GM21529 (cell line): ENCODE results near the gene GPR146.

Experiments used
- ATAC-seq: cut with Tn5 transposase; IDR thresholded peaks from one replicate; pipeline ENCODE4 v1.9.1; 2021; ENCODE audit not compliant: unreplicated experiment

Gene GPR146

DNA sequence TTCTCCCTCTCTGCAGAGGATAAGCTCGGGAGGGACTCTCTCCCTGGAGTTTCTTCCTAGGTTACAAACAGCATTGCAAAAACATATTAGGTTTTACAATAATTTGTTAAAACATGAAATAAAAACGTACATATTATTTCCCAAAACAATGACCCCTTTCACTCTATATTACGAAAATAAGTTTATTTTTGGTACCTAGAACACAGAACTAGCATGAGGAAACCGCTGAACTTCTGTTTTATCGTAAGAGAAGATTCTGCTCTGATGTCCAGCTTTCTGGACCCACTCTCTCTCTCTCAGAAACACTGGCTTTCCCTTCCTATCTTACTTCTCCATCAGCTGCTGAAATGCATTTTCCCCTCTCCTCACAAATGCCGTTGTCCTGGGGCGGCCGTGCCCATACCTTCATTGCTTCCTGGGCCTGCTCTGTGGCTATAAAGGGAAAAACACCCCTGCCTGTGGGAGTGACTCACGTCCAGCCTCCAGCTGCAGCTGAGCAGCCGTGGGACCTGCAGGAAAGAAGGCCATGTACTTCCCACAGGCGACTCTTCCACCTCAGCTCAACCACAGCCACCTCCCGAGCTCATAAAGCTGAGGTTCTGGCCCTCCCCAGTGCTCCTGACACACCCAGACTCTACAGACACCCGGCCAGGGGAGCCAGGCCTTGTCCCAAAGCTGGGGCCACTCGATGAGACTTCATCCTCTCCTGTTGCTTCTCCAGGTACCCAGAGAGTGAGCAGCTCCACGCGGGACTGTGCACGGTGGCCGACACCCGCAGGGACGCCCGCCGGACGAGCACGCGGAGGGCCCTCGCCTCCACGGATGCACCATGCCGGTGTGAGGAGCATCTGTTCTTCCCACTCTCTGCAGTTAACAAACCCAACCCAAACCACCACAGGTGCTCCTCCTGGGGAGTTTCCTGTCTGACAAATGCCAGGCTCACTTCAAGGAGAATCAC, 46.6 kb downstream of the GPR146 start:
- ATAC-seq, result no peak

DNA sequence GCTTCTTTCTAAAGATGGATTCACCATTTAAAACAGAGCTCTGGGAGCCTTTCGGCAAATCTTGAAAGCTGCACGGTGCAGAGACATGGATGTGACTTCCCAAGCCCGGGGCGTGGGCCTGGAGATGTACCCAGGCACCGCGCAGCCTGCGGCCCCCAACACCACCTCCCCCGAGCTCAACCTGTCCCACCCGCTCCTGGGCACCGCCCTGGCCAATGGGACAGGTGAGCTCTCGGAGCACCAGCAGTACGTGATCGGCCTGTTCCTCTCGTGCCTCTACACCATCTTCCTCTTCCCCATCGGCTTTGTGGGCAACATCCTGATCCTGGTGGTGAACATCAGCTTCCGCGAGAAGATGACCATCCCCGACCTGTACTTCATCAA, 47.3 kb downstream of the GPR146 start:
- no peak for ATAC-seq

DNA sequence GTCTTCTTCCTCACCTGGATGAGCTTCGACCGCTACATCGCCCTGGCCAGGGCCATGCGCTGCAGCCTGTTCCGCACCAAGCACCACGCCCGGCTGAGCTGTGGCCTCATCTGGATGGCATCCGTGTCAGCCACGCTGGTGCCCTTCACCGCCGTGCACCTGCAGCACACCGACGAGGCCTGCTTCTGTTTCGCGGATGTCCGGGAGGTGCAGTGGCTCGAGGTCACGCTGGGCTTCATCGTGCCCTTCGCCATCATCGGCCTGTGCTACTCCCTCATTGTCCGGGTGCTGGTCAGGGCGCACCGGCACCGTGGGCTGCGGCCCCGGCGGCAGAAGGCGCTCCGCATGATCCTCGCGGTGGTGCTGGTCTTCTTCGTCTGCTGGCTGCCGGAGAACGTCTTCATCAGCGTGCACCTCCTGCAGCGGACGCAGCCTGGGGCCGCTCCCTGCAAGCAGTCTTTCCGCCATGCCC, 47.9 kb downstream of the GPR146 start:
- no peak for ATAC-seq

DNA sequence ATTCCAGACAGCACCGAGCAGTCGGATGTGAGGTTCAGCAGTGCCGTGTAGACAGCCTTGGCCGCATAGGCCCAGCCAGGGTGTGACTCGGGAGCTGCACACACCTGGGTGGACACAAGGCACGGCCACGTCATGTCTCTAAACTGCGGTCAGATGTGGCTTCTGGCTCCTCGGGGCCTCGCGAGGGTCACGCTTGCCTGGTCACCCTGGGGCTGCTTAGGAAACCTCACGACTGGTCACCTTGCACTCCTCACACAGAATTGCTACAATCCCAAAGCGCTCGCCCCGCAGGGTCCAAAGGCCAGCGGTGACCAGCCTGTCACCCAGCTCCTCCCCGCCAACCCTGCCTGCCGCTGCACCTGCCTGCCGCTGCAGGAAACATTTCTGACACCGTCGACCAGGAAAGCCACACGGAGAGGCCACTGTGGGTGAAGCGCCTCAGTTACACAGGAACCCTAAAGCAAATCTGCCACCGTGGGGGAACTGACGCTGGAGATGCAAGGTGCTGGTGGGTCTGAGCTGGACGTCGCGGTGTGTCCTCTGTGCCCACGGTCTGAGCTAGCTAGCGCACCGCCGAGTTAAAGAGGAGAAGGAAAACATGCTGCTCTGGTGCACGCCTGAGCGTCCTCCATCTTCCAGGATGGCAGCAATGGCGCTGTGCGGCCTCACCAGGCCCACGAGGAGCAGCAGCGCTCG, 48.6 kb downstream of the GPR146 start:
- ATAC-seq, result no peak

DNA sequence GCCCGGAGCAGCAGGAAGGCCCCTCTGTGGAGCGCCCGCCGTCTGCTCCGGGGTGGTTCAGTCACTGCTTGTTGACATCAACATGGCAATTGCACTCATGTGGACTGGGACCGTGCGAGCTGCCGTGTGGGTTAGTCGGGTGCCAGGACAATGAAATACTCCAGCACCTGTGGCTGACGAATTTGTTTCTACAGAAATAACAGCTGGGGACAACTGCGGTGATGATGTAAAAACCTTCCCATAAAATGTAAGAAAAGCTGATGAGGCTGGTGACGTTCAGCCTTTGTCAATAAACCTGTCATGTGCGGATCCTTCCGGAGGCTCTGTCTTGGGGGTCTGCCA, 49.1 kb downstream of the GPR146 start:
- no peak for ATAC-seq

DNA sequence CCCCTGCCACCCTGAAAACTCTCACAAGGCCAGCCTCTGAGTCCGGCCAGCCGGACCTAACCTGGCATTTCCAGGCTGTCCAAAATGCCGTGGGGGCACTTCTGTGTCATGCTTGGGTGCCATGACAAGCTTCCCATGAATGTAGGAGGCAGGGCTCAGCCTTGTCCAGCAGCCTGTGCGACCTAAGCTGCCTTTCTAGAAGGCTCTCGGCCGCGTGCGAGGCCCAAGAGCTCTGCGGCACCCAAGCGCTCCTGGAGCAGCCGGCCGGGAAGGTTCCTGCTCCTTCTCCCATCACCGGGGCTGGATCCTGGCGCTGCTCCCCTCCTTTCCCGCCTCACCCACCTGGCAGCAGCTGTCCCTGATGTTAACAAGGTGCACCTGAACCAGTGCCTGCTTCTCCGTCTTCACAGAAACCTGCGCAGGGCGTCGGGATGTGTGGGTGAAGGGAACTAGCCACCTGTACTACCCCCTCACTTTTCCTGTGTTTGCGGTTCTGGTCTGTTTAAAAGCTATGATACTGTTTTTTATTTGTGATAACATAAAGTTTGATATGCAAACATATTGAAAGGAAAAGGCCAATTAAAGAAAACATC, 49.7 kb downstream of the GPR146 start:
- ATAC-seq, result no peak

DNA sequence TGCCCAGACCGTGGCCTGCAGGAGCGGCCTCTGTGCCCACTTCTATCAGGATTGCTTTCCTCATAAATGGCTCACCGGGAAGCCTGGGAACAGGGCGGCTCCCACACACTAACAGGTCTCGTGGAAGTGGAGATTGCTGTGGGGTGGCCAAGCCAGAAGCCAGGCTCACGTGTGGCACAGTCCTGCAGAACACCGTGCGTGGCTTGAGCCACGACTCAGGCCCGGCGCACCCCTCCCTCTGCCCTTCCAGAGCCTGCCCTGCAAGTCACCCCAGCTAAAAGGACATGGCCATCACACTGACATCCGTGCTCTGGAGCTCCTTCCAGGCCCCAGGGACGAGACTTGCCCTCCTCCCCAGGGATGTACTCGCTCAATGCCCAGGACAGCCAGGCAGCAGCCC, 50.5 kb downstream of the GPR146 start:
- no peak for ATAC-seq

DNA sequence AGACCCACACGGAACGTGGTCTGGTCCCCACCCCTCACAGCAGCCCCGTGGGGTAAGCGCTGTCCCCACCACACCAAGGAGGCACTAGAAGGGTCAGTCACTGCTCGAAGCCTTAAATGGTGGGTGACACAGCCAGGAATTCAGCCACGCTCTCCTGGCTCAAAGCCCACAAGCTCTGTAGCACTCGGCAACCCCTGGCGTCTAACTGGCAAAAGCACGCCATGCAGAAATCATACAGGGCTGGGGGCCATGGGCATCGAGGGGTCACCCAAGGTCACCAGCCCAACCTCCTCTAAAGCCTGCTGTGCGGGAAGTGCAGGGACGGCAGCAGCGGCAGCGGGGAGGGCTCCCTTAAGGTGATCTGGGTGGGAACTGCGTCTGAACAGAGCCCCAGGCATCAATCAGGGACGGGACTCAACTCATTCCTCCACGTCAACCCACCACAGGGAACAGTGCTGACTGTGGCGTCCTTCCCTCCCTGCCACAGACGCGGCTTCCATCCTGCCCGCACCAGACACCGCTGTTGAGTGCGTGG, 51.3 kb downstream of the GPR146 start:
- ATAC-seq, result no peak

DNA sequence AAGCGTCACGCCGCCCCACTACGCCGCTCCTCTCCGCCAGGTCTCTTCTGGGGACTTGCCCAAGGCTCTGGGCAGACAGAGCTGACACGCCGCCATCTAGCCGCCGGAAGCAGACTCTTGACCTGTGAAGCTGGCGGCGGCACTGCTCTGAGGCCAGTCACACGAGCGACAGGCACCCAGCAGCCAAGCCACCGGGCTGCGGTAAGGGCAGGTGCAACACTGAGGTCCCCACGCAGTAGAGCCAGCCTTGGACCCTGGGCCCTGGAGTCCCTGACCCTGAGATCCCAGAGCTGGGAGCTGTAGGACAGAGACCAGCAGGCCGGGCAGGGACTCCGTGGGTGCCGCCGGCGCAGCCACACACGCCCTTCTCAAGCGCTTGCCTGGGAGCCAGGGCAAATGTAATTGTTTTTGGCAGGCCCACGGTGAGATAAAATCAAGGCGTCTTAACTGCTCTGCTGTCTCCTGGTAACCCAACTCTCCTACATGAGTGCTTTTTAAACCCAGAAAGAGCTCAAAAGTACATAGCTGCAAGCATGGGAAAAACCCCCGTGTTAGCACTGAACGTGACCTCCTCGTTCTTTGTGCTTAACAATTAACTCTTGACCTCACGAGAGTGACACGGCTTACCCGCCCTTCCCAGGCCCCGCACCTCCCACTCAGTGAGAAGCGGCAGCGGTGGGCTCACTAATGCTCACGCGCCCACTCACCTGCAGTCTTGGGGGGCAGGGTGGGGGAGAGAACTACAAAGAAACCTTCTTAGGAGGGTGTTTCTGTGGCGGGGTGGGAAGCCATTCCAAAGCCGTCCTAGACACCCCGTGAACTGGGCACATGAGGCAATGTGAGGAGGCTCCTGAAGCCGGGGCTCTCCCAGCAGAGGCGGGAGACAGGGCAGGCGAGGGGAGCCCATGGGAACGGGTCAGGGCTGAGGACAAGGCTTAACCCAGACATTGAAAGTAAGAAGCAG, 52.1 kb downstream of the GPR146 start:
- ATAC-seq, result no peak

DNA sequence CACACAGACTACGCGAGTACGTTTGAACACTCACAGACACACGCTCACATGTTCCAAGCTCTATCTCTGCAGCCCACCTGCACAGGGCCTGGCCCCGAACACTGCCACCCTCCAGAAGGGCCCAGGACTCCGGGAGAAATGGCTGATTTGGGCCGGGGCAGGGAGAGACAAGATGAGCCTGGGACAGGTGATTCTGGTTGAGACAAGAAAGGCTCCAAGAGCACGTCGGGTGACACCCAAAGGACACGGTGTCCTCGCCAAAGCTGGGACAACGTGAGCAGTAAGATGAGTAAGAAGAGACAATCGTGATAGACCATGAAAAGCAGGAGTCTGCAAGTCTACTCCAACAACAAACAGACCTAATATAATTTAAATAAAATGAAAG, 52.8 kb downstream of the GPR146 start:
- ATAC-seq, result no peak

DNA sequence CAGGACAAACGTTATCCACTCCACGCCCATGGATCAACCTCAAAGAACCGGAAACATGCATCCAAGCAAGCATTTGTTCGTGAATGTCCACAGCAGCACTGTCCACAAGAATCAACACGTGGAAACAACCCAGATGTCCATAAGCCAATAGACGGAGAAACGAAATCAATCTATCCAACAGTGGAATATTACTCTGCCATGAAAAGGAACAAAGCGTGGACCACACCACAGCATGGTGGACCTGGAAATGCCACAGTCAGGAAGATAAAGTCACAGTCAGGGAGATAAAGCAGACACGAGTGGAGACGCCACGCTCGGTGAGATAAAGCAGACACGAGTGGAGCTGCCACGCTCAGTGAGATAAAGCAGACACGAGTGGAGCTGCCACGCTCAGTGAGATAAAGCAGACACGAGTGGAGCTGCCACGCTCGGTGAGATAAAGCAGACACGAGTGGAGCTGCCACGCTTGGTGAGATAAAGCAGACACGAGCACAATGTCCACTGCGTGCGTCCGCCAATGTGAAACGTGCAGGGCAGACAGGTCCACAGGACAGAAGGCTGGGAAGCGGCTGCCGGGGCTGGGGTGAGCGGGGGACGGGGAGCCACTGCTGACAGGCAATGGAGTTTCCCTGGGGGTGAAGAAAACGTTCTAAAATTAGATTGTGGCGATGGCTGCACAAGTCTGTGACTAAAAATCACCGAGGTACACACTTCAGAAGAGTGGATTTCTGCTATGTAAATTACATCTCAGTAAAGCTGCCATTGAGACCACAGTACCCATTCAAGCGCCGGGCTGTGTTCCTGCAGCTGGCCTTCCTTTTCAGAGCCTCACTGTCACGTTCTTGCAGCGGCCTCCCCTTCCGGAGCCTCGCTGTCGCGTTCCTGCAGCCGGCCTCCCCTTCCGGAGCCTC, 54.2 kb downstream of the GPR146 start:
- ATAC-seq, result no peak

DNA sequence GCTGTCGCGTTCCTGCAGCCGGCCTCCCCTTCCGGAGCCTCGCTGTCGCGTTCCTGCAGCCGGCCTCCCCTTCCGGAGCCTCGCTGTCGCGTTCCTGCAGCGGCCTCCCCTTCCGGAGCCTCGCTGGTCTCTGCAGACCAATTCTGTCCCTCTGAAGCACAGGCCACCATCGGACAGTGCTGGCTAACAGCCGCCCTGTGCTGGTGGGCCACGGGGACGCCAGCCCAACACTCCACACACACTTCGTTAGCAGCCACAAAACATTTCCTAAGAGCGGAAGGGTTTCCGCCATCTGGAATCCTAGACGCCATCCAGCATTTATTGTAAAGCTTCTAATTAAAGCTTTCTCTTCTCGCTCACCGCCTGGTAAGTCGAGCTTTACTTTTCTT, 54.8 kb downstream of the GPR146 start:
- ATAC-seq, result no peak

DNA sequence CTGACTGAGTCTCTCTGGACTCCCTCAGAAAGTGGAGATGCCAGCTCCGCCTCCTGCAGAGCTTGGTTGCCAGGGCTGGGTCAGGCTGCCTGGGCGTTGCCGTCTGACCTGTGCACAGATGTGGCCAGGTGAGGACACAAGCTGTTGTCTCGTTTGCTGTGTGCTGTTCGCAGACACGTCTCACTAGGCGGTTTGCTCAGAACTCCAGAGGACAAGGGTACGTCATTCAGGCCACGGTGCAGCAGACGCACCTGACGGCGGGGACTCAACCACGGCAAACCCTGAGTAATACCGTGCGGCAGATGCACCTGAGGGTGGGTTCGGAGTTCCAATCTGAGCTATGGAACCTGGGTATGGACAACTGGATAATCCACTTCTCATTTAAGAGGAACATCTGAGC, 55.3 kb downstream of the GPR146 start:
- no peak for ATAC-seq

DNA sequence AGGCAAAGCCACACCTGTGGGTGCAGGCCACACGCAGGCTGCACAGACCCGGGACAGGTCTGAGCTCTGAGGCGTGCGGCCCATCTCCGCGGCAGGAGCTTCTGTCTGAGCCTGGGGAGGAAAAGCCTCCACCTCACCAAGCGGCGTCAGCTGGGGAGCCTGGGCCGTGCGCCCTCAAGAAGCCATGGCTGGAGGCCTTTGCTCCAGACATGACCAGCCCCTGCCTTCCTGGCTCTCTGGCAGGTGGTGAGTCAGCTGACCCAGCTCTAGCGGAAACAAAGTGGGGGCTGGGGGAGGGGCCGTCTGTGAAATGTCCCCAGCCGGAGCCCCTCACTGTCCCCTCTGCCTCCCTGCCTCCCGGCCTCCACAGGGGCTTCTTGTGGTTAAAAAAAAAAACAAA, 56.0 kb downstream of the GPR146 start:
- ATAC-seq, result no peak

DNA sequence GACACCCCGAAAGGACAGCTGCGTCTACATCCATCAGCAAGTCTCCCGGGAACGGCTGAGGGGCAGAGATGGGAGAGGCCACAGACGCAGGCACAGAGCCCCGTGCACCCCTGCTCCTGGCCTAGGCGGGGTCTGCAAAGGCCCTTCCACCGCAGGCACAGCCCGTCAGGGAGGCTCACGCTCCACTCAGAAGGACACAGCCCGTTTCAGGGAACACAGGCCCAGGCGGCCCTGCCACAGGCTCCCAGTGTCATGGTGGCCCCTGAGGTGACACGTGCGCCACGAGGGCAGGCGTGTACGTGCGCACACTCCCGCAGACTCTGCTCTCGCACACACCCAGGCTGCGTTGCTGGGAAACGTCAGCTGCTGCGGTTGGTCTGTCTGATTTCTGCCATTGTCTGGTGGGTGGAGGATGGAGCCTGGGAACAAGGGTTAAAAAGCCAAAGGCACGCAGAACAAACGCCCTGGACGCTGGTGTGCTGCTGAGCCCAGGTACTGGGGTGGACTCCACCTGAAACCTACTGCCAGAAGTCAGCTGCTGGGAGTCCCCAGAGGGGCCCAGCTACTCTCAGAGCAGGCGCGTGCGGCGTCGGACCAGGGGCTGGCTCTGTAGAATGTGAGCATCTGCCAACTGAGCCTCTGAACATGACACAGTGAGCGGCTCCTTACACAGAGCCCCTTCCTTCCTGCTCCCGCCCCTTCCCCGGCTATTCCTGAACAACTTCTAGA, 56.7 kb downstream of the GPR146 start:
- ATAC-seq, result no peak

DNA sequence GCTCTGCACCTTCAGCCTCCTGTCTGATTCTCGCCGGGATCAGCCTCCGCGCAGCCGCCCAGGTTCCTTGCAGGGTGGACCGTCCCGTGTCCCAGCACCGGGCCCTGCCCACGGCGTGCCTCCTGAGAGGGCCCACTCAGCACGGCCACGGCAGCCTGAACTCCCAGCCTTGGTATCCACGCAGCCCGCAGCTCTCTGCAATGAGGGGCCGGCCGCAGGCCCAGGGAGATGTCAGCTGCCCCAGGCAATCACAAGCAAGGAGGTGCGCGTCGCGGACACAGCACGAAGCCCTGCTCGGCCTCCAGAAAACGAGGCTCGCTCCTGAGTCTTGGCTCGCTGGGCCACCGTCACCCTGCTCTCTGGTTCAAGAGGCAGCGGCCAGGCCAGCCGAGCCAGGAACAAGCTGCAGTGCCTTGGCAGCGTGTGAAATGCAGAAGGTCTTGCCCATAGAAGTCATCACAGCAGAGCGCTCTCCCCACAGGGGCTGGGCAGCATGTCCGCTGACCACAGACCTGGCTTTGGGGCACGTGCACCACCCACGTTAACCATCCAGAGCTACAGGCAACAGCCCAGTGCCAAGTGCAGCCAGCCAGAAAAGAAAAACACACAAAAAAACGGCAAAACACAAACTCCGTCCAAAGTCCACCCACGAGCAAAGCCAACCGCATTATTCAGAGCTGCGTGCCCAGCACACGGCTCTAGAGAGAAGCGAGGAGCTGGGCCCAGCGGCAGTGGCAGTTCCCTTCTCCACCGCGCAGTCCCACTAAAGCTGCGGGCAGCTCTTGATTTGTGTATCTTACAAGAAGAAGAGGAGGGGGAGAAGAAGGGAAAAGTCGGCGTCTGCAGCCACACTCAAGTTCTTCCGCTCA, 57.5 kb downstream of the GPR146 start:
- ATAC-seq, result no peak

DNA sequence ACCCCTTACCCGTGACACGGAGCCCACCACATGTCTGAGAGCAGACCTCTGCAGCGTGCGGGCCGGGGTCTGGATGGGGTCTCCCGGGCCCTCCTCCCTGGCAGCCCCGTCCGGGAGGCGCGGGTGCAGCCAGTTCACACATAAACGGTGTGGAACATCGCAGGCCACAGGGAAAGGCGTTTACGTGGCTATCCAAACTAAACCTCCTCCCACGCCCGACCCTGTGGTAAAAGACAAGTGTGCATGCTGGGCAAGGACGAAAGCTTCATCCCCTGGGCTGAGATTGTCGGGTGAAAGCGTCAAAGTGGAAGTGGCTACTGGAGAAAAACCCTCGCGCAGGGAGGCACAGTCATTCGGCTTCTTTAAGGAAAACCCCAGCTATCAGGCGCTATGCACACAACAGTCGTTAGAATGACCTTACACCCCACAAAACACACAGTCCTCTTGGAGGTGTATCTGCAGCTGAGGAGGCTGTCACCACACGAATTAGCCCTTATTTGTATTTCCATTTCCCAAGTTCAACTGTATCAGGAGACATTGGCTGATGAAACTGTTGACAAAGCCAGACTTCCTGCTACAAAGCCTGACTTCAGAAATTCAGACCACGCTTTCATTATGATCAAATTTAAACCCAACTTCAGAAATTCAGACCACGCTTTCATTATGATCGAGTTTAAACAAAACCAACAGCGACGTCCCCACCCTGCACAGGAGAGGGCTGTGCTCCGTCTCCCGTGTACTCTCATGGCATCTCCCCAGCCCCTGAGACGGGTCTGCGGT, 58.9 kb downstream of the GPR146 start:
- ATAC-seq, result peak; percentile 45
